ENCODE measurements around the gene OR2C3.

DNA sequence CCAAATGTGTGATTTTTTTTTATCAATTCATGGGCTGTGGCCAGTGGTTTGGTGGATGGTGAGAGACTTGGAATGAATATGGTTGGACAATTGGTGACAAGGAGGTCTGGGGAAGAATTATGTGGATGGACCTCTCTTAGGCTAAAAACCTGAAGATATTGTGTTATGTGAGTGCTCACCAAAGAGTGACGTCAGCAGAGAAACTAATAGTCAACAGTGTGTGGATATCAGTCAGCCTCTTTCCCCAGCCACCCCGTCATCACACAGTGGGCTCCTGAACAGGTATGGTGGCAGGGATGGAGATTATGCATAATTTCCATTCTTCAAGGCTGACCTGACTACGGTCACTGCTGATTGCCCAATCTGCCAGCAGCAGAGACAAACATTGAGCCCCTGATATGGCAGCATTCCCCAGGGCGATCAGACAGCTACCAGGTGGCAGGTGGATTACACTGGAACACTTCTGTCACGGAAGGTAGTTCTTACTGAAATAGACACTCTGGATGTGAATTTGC, 42.8 kb upstream of the OR2C3 start:
- TF ChIP-seq CTCF (IDR thresholded peaks at IDR 0.05), result no peak
- TF ChIP-seq POLR2A (IDR thresholded peaks at IDR 0.05), result no peak
